ENCODE results near the gene LIM2.

GRCh38 chr19:51392701-51393100, 4.9 kb upstream of the LIM2 start:
- TF ChIP-seq ETV6 (IDR thresholded peaks at IDR 0.05; ENCODE audit: borderline replicate concordance in 1 of 2, low read depth in 2 of 2, low read length in 1 of 2) (no peak), ETV6 (CRISPR knock-in tag; IDR thresholded peaks at IDR 0.05; ENCODE audit: borderline replicate concordance) (no peak), VEZF1 (CRISPR knock-in tag; IDR thresholded peaks at IDR 0.05) (no peak), POLR2AphosphoS5 (IDR thresholded peaks at IDR 0.05; ENCODE audit: control insufficient read depth, insufficient read depth, low read depth, low read length) (no peak)
